ENCODE data around the gene CAMK4. TPM values are rescaled to one million over a fixed set of nuclear protein-coding genes. Genes with fewer than 3 reads are reported as not detected.

The CAMK4 gene
- polyA plus RNA-seq, 1 donor: 10.9 TPM

DNA sequence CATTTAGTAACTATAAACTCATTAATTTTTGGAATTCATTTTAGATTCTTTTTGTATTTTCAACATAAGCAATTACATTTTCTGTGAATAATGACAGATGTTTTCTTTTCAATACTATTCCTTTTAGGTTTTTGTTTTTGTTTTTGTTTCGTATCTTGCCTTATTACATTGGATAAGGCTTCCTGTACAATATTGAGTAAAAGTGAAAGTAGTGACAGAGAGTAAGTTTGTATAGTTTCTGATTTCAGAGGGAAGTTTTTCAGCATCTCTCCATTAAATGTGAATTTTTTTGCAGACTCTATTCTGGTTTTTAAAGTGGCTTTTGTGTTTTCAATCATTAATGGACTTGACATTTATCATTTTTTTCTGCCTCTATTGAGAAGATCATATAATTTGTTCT is 12.8 kb upstream of the CAMK4 start:
- Histone ChIP-seq H3K27me3 (ENCODE audit: control insufficient read depth, insufficient read depth, low read length) (no peaks in the 10 kb centered on the region), H3K4me1 (ENCODE audit: control insufficient read depth, insufficient read depth, low read length) (no peaks in the 10 kb centered on the region), H3K36me3 (ENCODE audit: control insufficient read depth, insufficient read depth, low read length) (no peaks in the 10 kb centered on the region), H3K27ac (ENCODE audit: low read length) (no peak overlapping the region), H3K4me3 (ENCODE audit: low read length) (no peak overlapping the region), H3K9me3 (ENCODE audit: control insufficient read depth, low read depth, low read length) (no peaks in the 10 kb centered on the region)
- DNase-seq: no peak
- WGBS (ENCODE audit: insufficient coverage, low lambda C conversion rate): 100% methylated on average over 1 of the region's 1 CpG

DNA sequence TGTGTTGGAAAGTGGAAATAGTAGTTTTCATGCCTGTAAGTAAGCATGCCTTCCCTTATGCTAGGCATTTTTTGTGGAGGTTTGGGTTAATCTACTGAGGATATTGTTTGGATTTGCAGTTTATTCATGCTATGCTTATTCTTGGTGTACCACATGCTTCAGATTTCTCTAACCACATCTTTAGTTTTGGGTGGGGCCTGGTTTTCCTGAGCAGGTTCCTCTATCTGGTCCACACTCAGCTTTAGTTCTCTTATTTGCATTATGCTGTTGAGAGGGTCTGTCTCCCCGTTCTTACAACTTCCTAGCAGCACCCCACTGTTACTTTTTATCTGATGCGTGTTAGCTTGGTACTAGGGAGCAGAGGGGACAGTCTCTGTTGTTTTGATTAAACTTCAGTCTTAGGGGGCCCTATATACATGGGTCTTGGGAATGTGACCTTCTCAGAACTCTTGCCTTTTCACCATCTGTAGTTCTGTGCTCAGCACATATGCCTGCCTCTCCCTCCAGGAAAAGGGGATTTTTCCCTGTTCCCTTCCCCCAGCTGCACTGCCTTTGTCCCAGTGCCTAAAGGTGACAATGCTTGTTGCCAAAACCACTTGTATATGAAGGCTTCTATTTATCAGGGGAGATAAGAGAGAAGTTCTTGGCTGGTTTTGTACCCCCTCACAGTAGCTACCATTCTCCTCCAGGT is 10.0 kb upstream of the CAMK4 start:
- no peak for DNase-seq
- no peaks in the 10 kb centered on the region for H3K4me1 ChIP-seq (ENCODE audit: control insufficient read depth, insufficient read depth, low read length)
- no peak overlapping the region for H3K27ac ChIP-seq (ENCODE audit: low read length)
- no peaks in the 10 kb centered on the region for H3K27me3 ChIP-seq (ENCODE audit: control insufficient read depth, insufficient read depth, low read length)
- H3K36me3 ChIP-seq (ENCODE audit: control insufficient read depth, insufficient read depth, low read length): no peaks in the 10 kb centered on the region
- no peaks in the 10 kb centered on the region for H3K9me3 ChIP-seq (ENCODE audit: control insufficient read depth, low read depth, low read length)
- H3K4me3 ChIP-seq (ENCODE audit: low read length): no peak overlapping the region
- WGBS (ENCODE audit: insufficient coverage, low lambda C conversion rate): no CpG with 5 or more reads among the region's 2 CpGs

DNA sequence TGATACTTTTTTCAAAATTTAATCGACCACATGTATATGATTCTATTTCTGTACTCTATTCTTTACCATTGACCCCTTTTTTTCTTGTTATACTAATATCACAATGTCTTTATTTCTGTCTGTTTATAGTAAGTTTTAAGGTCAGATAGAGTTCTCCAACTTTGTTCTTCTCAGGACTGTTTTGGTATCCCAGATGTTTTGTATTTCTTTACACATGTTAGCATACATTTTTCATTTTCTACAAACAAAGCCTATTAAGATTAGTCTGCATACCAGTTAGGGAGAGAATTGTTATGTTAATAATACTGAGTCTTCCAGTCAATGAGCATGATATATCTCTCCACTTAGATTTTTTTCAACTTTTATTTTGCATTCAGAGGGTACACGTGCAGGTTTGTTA is 8.2 kb upstream of the CAMK4 start:
- H3K9me3 ChIP-seq (ENCODE audit: control insufficient read depth, low read depth, low read length): no peaks in the 10 kb centered on the region
- H3K27ac ChIP-seq (ENCODE audit: low read length): no peak overlapping the region
- no peak overlapping the region for H3K4me3 ChIP-seq (ENCODE audit: low read length)
- no peak for DNase-seq
- WGBS (ENCODE audit: insufficient coverage, low lambda C conversion rate): 90% methylated on average over 1 of the region's 2 CpGs
- H3K4me1 ChIP-seq (ENCODE audit: control insufficient read depth, insufficient read depth, low read length): no peaks in the 10 kb centered on the region
- H3K36me3 ChIP-seq (ENCODE audit: control insufficient read depth, insufficient read depth, low read length): no peaks in the 10 kb centered on the region
- H3K27me3 ChIP-seq (ENCODE audit: control insufficient read depth, insufficient read depth, low read length): no peaks in the 10 kb centered on the region

DNA sequence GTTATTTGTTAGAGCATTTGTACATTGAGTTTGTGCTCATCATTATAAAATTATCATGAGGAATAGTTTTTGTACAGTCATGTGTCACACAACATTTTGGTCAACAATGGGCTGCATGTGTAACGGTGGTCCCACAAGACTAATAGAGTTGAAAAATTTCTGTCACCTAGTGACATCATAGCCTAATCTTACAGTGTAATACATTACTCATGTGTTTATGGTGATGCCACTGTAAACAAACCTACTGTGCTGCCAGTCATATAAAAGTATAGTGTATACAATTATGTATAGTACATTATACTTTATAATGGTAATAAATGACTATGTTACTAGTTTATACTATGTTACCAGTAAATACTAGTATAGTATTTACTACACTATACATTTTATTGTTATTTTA is 3.0 kb upstream of the CAMK4 start:
- DNase-seq: no peak
- H3K27me3 ChIP-seq (ENCODE audit: control insufficient read depth, insufficient read depth, low read length): peaks cover 25% of the 10 kb centered on the region
- H3K4me1 ChIP-seq (ENCODE audit: control insufficient read depth, insufficient read depth, low read length): peaks cover 4% of the 10 kb centered on the region
- no peak overlapping the region for H3K4me3 ChIP-seq (ENCODE audit: low read length)
- H3K9me3 ChIP-seq (ENCODE audit: control insufficient read depth, low read depth, low read length): peaks cover 3% of the 10 kb centered on the region
- no peak overlapping the region for H3K27ac ChIP-seq (ENCODE audit: low read length)
- H3K36me3 ChIP-seq (ENCODE audit: control insufficient read depth, insufficient read depth, low read length): no peaks in the 10 kb centered on the region
- 100% methylated on average over 1 of the region's 1 CpG for WGBS (ENCODE audit: insufficient coverage, low lambda C conversion rate)

DNA sequence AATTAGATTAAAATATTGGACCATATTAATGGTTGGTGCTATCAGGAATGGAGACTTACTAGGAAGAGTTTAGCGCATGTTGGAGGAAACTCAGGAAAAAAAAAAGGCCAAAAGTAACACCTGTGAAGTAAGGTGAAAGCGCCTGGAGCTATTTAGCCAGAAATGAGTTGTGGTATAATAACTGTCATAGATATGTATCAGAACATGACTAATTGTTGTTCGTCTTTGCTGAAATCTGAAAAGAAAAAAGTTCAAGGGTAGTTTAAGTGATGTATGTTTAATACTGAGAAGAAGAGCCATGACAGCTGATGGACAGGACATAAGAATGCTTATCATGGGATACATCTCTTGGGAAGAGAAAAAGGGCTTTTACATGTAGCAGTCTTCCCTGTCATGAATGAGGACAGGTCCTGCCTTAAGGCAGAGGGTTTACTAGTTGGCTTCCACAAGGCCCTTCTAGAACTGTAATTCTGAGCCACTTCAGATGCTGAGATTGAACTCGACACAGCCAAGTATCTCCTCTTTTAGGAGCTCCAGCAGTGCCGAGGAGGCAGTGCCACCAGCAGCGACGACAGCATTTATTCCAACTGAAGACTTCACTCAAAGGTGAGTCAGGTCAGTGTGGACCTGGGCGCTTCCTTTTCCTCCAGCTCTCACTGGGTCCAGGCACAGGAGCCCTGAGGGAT is 940 bp upstream of the CAMK4 start:
- WGBS (ENCODE audit: insufficient coverage, low lambda C conversion rate): 84% methylated on average over 2 of the region's 8 CpGs
- Histone ChIP-seq H3K27ac (ENCODE audit: low read length) (no peak overlapping the region), H3K4me1 (ENCODE audit: control insufficient read depth, insufficient read depth, low read length) (peaks cover 4% of the 10 kb centered on the region), H3K27me3 (ENCODE audit: control insufficient read depth, insufficient read depth, low read length) (peaks cover 25% of the 10 kb centered on the region), H3K36me3 (ENCODE audit: control insufficient read depth, insufficient read depth, low read length) (no peaks in the 10 kb centered on the region), H3K9me3 (ENCODE audit: control insufficient read depth, low read depth, low read length) (peaks cover 3% of the 10 kb centered on the region), H3K4me3 (ENCODE audit: low read length) (peak overlapping the region; percentile 45)
- DNase-seq: no peak

DNA sequence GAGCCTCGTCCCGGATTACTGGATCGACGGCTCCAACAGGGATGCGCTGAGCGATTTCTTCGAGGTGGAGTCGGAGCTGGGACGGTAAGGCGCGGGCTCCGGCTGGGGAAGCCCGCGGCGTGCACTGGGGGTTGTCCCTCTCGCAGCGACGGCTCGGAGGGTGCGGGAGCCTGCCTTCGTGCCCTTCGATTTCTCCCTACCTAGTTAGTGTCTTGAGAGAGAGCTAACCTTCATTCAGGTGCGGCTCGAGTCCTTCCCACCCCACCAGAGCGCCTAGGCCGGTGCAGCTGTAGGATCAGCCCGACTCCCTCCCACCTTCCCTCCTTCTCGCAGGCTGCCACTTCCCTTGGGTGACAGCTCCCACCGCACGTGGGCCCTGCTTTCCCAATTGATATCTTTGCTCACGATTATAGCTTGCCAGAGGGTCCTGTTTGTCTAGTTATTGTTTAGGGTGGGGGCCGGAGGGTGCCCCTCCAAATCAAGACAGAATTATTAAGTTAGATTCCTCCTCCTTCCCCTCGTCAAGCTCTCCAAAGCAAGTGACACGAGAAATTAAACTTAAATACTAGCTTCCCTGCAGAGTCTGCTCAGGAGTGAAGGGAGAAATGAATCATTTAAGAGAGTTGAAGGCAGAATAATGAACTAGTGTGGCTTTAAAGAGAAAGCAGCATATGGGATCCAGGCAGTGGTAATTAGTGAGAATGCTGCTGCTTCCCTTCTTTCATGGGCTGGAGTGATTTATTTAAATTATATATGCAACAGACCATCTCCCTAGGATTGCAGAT is 569 bp downstream of the CAMK4 start:
- Histone ChIP-seq H3K4me3 (ENCODE audit: low read length) (peak overlapping the region; percentile 62), H3K4me1 (ENCODE audit: control insufficient read depth, insufficient read depth, low read length) (peaks cover 4% of the 10 kb centered on the region), H3K9me3 (ENCODE audit: control insufficient read depth, low read depth, low read length) (peaks cover 3% of the 10 kb centered on the region), H3K27ac (ENCODE audit: low read length) (no peak overlapping the region), H3K27me3 (ENCODE audit: control insufficient read depth, insufficient read depth, low read length) (peaks cover 25% of the 10 kb centered on the region), H3K36me3 (ENCODE audit: control insufficient read depth, insufficient read depth, low read length) (no peaks in the 10 kb centered on the region)
- 0% methylated on average over 1 of the region's 34 CpGs for WGBS (ENCODE audit: insufficient coverage, low lambda C conversion rate)
- DNase-seq: no peak

DNA sequence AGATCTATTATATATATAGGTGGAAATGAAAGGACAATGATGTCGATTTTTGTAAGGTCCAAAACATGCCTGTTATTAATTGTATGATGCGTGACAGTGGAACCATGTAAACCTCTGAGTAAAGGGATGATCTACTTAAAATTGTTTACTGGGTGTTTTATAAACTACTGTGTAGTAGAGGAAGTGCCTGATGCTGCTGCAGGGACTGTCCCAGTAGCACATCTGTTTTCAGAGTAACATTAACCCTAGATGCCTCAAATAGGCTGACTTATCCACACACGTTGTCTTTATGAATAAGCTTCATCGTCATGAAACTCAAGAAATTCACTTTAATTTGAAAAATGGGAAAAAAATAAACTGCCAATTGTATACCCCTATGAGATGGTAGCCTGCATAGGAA is 1.7 kb downstream of the CAMK4 start:
- peaks cover 4% of the 10 kb centered on the region for H3K4me1 ChIP-seq (ENCODE audit: control insufficient read depth, insufficient read depth, low read length)
- H3K9me3 ChIP-seq (ENCODE audit: control insufficient read depth, low read depth, low read length): peaks cover 3% of the 10 kb centered on the region
- WGBS (ENCODE audit: insufficient coverage, low lambda C conversion rate): 85% methylated on average over 2 of the region's 4 CpGs
- no peak overlapping the region for H3K27ac ChIP-seq (ENCODE audit: low read length)
- no peak overlapping the region for H3K4me3 ChIP-seq (ENCODE audit: low read length)
- no peaks in the 10 kb centered on the region for H3K36me3 ChIP-seq (ENCODE audit: control insufficient read depth, insufficient read depth, low read length)
- DNase-seq: no peak
- H3K27me3 ChIP-seq (ENCODE audit: control insufficient read depth, insufficient read depth, low read length): peaks cover 25% of the 10 kb centered on the region

DNA sequence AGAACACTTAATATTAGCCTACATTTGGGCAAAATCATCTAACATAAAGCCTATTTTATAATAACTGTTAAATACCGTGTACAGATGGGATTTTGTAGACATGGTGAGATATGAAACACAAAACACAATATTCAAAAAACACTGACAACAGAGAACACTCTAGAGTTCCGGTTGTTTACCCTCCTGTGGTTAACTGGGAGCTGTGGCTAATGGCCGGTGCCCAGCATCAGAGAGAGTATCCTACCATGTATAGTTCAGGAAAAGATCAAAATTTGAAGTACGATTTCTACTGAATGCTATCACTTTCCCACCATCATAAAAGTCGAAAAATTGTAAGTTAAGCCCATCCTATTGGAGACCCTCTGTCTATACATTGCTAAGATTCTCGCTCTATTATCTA is 2.4 kb downstream of the CAMK4 start:
- 92% methylated on average over 2 of the region's 6 CpGs for WGBS (ENCODE audit: insufficient coverage, low lambda C conversion rate)
- peaks cover 4% of the 10 kb centered on the region for H3K4me1 ChIP-seq (ENCODE audit: control insufficient read depth, insufficient read depth, low read length)
- H3K36me3 ChIP-seq (ENCODE audit: control insufficient read depth, insufficient read depth, low read length): no peaks in the 10 kb centered on the region
- no peak overlapping the region for H3K27ac ChIP-seq (ENCODE audit: low read length)
- H3K4me3 ChIP-seq (ENCODE audit: low read length): no peak overlapping the region
- DNase-seq: no peak
- H3K27me3 ChIP-seq (ENCODE audit: control insufficient read depth, insufficient read depth, low read length): peaks cover 25% of the 10 kb centered on the region
- peaks cover 3% of the 10 kb centered on the region for H3K9me3 ChIP-seq (ENCODE audit: control insufficient read depth, low read depth, low read length)

DNA sequence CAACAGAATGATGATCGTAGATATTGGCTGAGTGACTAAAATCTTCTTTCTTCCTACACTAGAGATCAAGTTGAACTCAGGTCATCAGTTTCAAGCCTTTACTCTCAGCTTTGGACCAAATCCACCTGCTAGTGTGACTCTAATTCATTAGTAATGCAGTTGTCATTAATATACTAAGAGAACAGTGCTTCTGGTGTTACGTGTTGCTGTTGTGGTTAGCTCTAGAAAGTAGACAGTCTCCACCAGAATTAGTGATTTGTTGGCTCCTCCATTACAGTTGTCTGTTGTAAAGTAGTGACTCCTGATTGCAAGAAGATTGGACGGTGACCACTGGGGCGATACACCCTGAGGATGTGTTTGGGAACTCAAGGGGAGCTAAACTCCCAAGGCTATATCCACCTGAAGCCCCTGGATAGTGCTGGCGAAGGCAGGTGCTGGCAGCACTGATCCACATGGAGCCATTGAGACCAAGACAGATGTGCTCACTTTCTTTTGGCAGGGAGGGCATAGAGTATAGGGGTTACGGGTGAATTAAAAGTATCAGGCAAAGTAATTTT is 3.1 kb downstream of the CAMK4 start:
- H3K4me3 ChIP-seq (ENCODE audit: low read length): no peak overlapping the region
- peaks cover 4% of the 10 kb centered on the region for H3K4me1 ChIP-seq (ENCODE audit: control insufficient read depth, insufficient read depth, low read length)
- H3K36me3 ChIP-seq (ENCODE audit: control insufficient read depth, insufficient read depth, low read length): no peaks in the 10 kb centered on the region
- DNase-seq: no peak
- 100% methylated on average over 2 of the region's 6 CpGs for WGBS (ENCODE audit: insufficient coverage, low lambda C conversion rate)
- H3K27me3 ChIP-seq (ENCODE audit: control insufficient read depth, insufficient read depth, low read length): peaks cover 25% of the 10 kb centered on the region
- no peak overlapping the region for H3K27ac ChIP-seq (ENCODE audit: low read length)
- H3K9me3 ChIP-seq (ENCODE audit: control insufficient read depth, low read depth, low read length): peaks cover 3% of the 10 kb centered on the region

DNA sequence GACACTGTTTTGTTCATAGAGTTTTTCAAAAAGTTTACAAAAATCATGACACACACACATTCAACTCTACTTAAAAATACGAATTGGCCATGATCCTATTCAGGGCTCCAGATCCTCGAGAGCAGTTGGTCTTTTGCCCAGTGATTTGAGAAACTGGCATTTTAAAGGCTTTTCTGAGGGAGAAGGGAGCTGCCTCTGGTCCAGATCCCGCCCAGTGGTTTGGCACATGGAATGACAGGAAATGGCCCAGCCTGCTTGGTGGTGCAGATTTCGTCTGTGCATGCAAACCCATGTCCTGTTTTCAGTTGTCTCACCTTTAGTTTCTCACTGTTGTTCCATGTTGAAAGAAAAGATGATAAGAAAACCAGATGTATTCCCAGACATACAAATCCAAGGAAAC is 3.6 kb downstream of the CAMK4 start:
- Histone ChIP-seq H3K9me3 (ENCODE audit: control insufficient read depth, low read depth, low read length) (peaks cover 3% of the 10 kb centered on the region), H3K4me1 (ENCODE audit: control insufficient read depth, insufficient read depth, low read length) (peaks cover 4% of the 10 kb centered on the region), H3K36me3 (ENCODE audit: control insufficient read depth, insufficient read depth, low read length) (no peaks in the 10 kb centered on the region), H3K27me3 (ENCODE audit: control insufficient read depth, insufficient read depth, low read length) (peaks cover 25% of the 10 kb centered on the region), H3K4me3 (ENCODE audit: low read length) (no peak overlapping the region), H3K27ac (ENCODE audit: low read length) (no peak overlapping the region)
- DNase-seq: no peak
- 40% methylated on average over 1 of the region's 4 CpGs for WGBS (ENCODE audit: insufficient coverage, low lambda C conversion rate)

Data from large intestine (tissue), 3 donors.